PC-3 (cell line): ENCODE data around the gene RCOR1. TPM values are rescaled to one million over a fixed set of nuclear protein-coding genes. Genes with fewer than 3 reads are reported as not detected.

Experiments used
- ATAC-seq: fragments of 200-7000 bp; cut with Tn5 transposase; 2 replicates; pipeline ENCODE4 v1.9.1; 2020; ENCODE audit warnings: mild to moderate bottlenecking, moderate library complexity
- BruUV-seq: library from RNA; stranded (reverse); fragments of 400-500 nt; replicated peaks from 2 replicates; lab custom pipeline; 2021; lab: Mats Ljungman, UMichigan
- CTCF ChIA-PET: fragments of 300-600 bp; sonication (Branson Sonifier 250); formaldehyde crosslinking; loops from one replicate; lab custom pipeline; 2022; ENCODE audit warnings: antibody characterized with exemption; lab: Charles Lee
- POLR2A ChIA-PET: fragments of 300-600 bp; sonication (Branson Sonifier 250); formaldehyde crosslinking; loops from one replicate; lab custom pipeline; 2022; ENCODE audit warnings: antibody characterized with exemption; ENCODE audit not compliant: unreplicated experiment; lab: Charles Lee
- DNase-seq: peaks from one replicate; pipeline ENCODE4 v3.0.0-alpha.2; 2015
- H2AFZ ChIP-seq: fragments of 300-600 bp; sonication (generic); 2 replicates; pipeline ENCODE4 v1.6.0; 2016; ENCODE audit warnings: antibody characterized with exemption, low read length
- H3F3A ChIP-seq: fragments of 300-600 bp; sonication (generic); one replicate; pipeline ENCODE4 v1.6.0; 2017; ENCODE audit warnings: antibody characterized with exemption, low read length, control low read depth, mild to moderate bottlenecking; ENCODE audit not compliant: unreplicated experiment
- H3K27ac ChIP-seq: fragments of 300-600 bp; sonication (generic); 2 replicates; pipeline ENCODE4 v1.5.1; 2016; ENCODE audit warnings: mild to moderate bottlenecking, low read length
- H3K27me3 ChIP-seq: fragments of 300-600 bp; sonication (generic); 2 replicates; pipeline ENCODE4 v1.6.1; 2016; ENCODE audit warnings: low read length, mixed read lengths
- H3K36me3 ChIP-seq: fragments of 300-600 bp; sonication (generic); 2 replicates; pipeline ENCODE4 v1.6.1; 2016; ENCODE audit warnings: low read depth, mixed run types, low read length, mixed read lengths
- H3K4me1 ChIP-seq: fragments of 300-600 bp; sonication (generic); 2 replicates; pipeline ENCODE4 v1.5.1; 2016; ENCODE audit warnings: low read length; ENCODE audit not compliant: insufficient read depth
- H3K4me2 ChIP-seq: fragments of 300-600 bp; sonication (generic); 2 replicates; pipeline ENCODE4 v1.6.0; 2016; ENCODE audit warnings: low read length
- H3K4me3 ChIP-seq: fragments of 300-600 bp; sonication (generic); 2 replicates; pipeline ENCODE4 v1.5.1; 2016; ENCODE audit warnings: mild to moderate bottlenecking, low read length, mixed read lengths
- H3K79me2 ChIP-seq: fragments of 300-600 bp; sonication (generic); 2 replicates; pipeline ENCODE4 v1.6.1; 2017; ENCODE audit warnings: low read length, mixed read lengths
- H3K9ac ChIP-seq: fragments of 300-600 bp; sonication (generic); 2 replicates; pipeline ENCODE4 v1.6.0; 2016; ENCODE audit warnings: mild to moderate bottlenecking, low read length
- H3K9me2 ChIP-seq: fragments of 300-600 bp; sonication (generic); replicated peaks from 2 replicates; pipeline ENCODE4 v1.6.1; 2016; ENCODE audit warnings: mixed run types, low read length, mixed read lengths
- H3K9me3 ChIP-seq: fragments of 300-600 bp; sonication (generic); 2 replicates; pipeline ENCODE4 v1.6.1; 2016; ENCODE audit warnings: low read length, mixed read lengths
- H4K20me1 ChIP-seq: fragments of 300-600 bp; sonication (generic); 2 replicates; pipeline ENCODE4 v1.6.1; 2016; ENCODE audit warnings: low read length, mixed read lengths
- EZH2 ChIP-seq: fragments of 300-600 bp; sonication (generic); IDR thresholded peaks from one replicate; pipeline ENCODE4 v1.6.1; 2017; ENCODE audit warnings: antibody characterized with exemption, mild to moderate bottlenecking, low read length; ENCODE audit not compliant: unreplicated experiment
- EZH2phosphoT487 ChIP-seq: fragments of 300-600 bp; sonication (generic); IDR thresholded peaks from 2 replicates; pipeline ENCODE4 v1.6.1; 2018; ENCODE audit warnings: mild to moderate bottlenecking, antibody characterized with exemption, low read length, borderline replicate concordance
- intact Hi-C: fragments of 100-400 bp; cut with micrococcal nuclease; formaldehyde crosslinking; loops from 2 replicates; pipeline ENCODE4 v1.9.0; 2023
- total RNA-seq: library from RNA; depleted of rRNA; stranded (reverse); fragments of >200 nt; gene quantifications from 2 replicates; pipeline ENCODE4 v1.2.3, GENCODE V29; 2014
- TF ChIP-seq, protein P1 (sequence below): fragments of 300-600 bp; sonication (generic); conservative IDR thresholded peaks from 2 replicates; pipeline ENCODE4 v1.5.1; 2017; ENCODE audit warnings: antibody characterized with exemption, low read depth, mild to moderate bottlenecking, low read length

Gene RCOR1
- total RNA-seq, 1 experiment from 2014 or later: 22.2 TPM

DNA sequence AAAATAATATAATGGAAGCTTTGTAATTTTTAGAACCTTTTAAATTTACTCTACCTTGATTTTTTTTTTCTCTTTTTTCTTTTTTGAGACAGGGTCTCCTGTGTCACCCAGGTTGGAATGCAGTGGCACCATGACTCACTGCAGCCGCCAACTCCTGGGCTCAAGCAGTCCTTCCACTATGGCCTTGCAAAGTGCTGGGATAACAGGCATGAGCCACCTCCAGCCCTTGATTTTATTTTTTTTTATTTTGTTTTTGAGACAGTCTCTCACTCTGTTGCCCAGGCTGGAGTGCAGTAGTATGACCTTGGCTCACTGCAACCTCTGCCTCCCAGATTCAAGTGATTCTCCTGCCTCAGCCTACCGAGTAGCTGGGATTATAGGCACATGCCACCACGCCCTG is 119.5 kb downstream of the RCOR1 start:
- no peak overlapping the region for H3K9ac ChIP-seq
- H3K36me3 ChIP-seq: peaks cover 30% of the 10 kb centered on the region
- H3F3A ChIP-seq: no peaks in the 10 kb centered on the region
- TF ChIP-seq EZH2phosphoT487 (no peak), EZH2 (no peak)
- no peak overlapping the region for H3K27ac ChIP-seq
- no peaks in the 10 kb centered on the region for H3K9me3 ChIP-seq
- DNase-seq (no peak), ATAC-seq (0 out of 2 replicates have a peak, but pooled peaks have one; percentile 33)
- no TSS peak for BruUV-seq
- H3K4me2 ChIP-seq: no peak overlapping the region
- no peaks in the 10 kb centered on the region for H3K4me1 ChIP-seq
- ChIA-PET CTCF (no interaction called here), POLR2A (no interaction called here)
- intact Hi-C loops: no loop called here
- no peak overlapping the region for H2AFZ ChIP-seq
- no peaks in the 10 kb centered on the region for H4K20me1 ChIP-seq
- no peak overlapping the region for H3K4me3 ChIP-seq
- H3K27me3 ChIP-seq: no peaks in the 10 kb centered on the region
- H3K9me2 ChIP-seq: no peaks in the 10 kb centered on the region
- no peaks in the 10 kb centered on the region for H3K79me2 ChIP-seq

DNA sequence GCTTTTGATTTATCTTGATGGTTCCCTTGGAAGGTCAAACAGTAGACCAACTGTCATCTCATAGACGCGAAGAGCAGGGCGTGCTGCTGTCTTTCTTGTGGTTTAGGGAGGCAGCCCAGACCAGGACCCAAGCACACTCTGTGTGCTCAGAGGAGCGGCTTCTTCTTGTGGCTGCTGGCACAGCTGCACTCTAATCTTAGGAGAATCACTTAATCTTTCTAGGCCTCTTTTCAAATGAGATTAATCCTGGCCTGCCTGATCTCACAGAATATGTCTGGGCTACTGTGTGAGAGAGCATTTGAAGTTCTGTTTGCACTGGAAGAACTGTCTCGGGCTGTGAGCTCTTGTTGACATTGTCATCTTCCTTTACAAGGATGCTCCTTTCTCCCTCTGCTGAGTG is 124.8 kb downstream of the RCOR1 start:
- Histone ChIP-seq H2AFZ (no peak overlapping the region), H3K27ac (no peak overlapping the region), H3F3A (no peaks in the 10 kb centered on the region), H3K4me1 (no peaks in the 10 kb centered on the region), H3K79me2 (no peaks in the 10 kb centered on the region; the same call in 1 of the 2 replicates), H3K4me2 (no peak overlapping the region), H3K9me3 (no peaks in the 10 kb centered on the region), H4K20me1 (no peaks in the 10 kb centered on the region), H3K36me3 (peaks cover 36% of the 10 kb centered on the region), H3K27me3 (no peaks in the 10 kb centered on the region), H3K4me3 (no peak overlapping the region), H3K9ac (no peak overlapping the region), H3K9me2 (no peaks in the 10 kb centered on the region)
- ChIA-PET CTCF (interaction anchor here (0.6 kb wide), 1 partner anchor 9 kb away, joined by 8 read pairs; no protein-coding TSS in a partner anchor), POLR2A (no interaction called here)
- no peak for TF ChIP-seq EZH2phosphoT487
- TF ChIP-seq, protein P1, sequence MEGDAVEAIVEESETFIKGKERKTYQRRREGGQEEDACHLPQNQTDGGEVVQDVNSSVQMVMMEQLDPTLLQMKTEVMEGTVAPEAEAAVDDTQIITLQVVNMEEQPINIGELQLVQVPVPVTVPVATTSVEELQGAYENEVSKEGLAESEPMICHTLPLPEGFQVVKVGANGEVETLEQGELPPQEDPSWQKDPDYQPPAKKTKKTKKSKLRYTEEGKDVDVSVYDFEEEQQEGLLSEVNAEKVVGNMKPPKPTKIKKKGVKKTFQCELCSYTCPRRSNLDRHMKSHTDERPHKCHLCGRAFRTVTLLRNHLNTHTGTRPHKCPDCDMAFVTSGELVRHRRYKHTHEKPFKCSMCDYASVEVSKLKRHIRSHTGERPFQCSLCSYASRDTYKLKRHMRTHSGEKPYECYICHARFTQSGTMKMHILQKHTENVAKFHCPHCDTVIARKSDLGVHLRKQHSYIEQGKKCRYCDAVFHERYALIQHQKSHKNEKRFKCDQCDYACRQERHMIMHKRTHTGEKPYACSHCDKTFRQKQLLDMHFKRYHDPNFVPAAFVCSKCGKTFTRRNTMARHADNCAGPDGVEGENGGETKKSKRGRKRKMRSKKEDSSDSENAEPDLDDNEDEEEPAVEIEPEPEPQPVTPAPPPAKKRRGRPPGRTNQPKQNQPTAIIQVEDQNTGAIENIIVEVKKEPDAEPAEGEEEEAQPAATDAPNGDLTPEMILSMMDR: no peak
- no peak for TF ChIP-seq EZH2
- ATAC-seq (no peak), DNase-seq (no peak)
- intact Hi-C loops: no loop called here
- no TSS peak for BruUV-seq

DNA sequence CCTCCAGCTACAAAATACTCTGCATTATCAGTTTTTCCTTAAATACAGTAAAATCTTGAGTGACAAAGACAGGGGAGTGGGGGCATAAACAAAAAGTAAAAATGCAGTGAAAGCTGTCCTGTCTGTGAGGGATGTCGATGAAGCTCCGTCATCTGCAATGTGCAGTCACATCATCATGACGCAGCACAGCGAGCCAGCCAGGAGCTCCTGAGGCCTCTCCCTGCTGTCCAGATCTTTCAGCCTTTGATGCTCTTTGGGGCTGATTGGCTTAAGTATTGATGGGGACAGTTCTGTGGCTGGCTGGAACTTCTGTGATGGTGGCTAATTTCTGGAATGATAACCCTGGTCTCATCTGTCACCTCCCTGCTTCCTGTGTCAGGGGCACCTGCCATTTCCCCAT is 130.2 kb downstream of the RCOR1 start:
- H3K36me3 ChIP-seq: peaks cover 46% of the 10 kb centered on the region
- no peaks in the 10 kb centered on the region for H3K27me3 ChIP-seq
- H3F3A ChIP-seq: no peaks in the 10 kb centered on the region
- no peaks in the 10 kb centered on the region; the same call in 1 of the 2 replicates for H3K79me2 ChIP-seq
- DNase-seq (no peak), ATAC-seq (no peak)
- CTCF ChIA-PET: no interaction called here
- no peaks in the 10 kb centered on the region for H3K9me2 ChIP-seq
- intact Hi-C loops: no loop called here
- no peaks in the 10 kb centered on the region for H3K9me3 ChIP-seq
- H3K4me2 ChIP-seq: no peak overlapping the region
- BruUV-seq: no TSS peak
- TF ChIP-seq EZH2 (no peak), EZH2phosphoT487 (no peak)
- TF ChIP-seq, protein P1: no peak
- H3K4me3 ChIP-seq: no peak overlapping the region
- H3K4me1 ChIP-seq: no peaks in the 10 kb centered on the region
- POLR2A ChIA-PET: no interaction called here
- no peak overlapping the region for H2AFZ ChIP-seq
- H4K20me1 ChIP-seq: no peaks in the 10 kb centered on the region
- no peak overlapping the region for H3K9ac ChIP-seq
- H3K27ac ChIP-seq: no peak overlapping the region
